DMS79 (cell line): ENCODE results near the gene RAX2.
"Not testable (repeated sequence)": the region's sequence is repeated elsewhere in the genome, so short reads cannot be mapped to it uniquely, and the experiment has no call there.

Experiments
- DNase-seq: peaks from one replicate; lab custom pipeline; 2025; lab: John Stamatoyannopoulos, UW

The RAX2 gene

GRCh38 chr19:3771906-3772455 is at the start of gene RAX2:
Gene RAX2, minus strand, starts transcription at chr19:3772228. Its CDS starts 486 bp downstream, at chr19:3771742.
- no peak for DNase-seq

DNA sequence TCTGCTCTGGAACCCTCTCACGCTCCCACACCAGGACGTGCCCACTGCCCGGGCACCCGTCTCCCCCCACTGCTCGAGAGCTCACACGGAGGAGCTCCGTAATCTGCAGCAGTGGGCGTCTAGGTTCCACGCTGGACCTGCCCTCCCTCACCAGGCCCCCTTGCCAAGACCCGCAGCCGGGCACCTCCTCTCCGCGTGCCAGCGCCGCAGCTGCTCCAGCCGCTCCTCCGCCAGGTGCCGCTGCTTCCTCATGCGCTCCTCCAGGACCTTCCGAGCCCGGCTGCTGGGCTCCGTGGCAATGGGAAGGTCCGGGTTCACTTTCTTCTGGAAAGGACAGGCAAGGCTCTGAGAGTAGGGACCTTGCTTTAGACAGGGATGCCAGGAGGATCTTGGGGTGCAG is 49.1 kb upstream of the RAX2 start:
- DNase-seq, result no peak

DNA sequence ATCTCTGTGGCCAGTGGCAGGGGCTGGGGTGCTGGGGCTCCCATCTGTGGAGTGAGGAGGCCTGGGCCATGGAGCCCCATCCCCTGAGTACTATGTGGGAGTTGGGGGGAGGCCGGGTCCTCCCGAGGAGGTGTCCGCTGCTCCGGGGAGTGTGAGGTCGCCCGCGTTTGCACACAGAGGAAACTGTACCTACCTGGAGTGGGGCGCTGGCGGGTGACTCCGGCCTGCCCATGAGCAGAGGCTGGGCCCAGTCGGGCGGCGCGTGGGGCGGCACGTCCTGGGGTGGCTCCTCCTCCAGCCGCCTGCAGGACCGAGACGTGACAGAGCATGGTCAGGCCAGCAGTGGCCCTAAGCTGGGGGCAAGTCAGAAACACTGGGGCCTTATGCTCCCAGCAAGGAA is 48.0 kb upstream of the RAX2 start:
- no peak for DNase-seq

DNA sequence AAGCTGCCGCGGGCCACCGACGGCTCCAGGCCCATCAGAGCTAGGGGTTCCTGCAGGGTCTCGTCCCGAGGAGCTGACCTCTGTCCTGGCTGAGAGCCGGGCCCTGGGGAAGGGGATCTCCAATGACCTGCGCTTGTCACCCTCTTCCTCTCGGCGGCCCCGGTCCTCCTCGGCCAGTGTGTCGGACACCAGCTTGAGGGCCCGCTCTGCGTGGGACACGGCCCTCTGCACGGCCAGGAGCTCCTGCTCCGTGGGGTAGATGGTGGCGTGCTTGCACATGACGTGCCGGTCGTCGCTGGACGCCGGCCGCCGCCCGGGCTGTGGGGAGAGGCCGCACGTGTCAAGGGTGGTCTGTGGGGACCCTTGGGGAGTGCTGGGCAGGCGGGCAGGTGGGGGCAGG is 46.9 kb upstream of the RAX2 start:
- DNase-seq, result no peak

- no peak for DNase-seq
Observed at GRCh38 chr19:3818466-3818865, 46.4 kb upstream of the RAX2 start.

DNA sequence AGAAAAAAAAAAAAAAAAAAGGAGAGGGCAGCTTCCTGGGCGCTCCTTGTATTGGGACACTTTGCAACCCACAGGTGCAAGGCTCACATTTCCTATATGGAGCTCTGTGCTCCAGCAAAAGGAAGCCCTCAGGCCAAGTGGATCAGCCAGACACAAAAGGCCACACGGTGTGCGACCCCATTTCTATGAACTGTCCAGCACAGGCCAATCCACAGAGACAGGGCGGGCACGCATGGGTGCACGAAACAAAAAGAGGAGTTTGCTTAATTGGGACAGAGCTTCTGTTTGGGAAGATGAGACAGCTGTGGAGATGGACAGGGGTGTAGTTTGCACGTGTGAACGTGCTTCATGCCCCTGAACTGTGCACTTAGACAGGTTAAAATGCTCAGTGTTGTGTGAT is 45.7 kb upstream of the RAX2 start:
- no peak for DNase-seq

GRCh38 chr19:3816566-3817218 is 44.7 kb upstream of the RAX2 start:
- DNase-seq, result no peak

GRCh38 chr19:3816148-3816547 is 44.1 kb upstream of the RAX2 start:
- DNase-seq, result not testable (repeated sequence)

- DNase-seq, result no peak
Observed at GRCh38 chr19:3814648-3815047, 42.6 kb upstream of the RAX2 start.

- no peak for DNase-seq
Observed at GRCh38 chr19:3813473-3814392, 41.7 kb upstream of the RAX2 start.

DNA sequence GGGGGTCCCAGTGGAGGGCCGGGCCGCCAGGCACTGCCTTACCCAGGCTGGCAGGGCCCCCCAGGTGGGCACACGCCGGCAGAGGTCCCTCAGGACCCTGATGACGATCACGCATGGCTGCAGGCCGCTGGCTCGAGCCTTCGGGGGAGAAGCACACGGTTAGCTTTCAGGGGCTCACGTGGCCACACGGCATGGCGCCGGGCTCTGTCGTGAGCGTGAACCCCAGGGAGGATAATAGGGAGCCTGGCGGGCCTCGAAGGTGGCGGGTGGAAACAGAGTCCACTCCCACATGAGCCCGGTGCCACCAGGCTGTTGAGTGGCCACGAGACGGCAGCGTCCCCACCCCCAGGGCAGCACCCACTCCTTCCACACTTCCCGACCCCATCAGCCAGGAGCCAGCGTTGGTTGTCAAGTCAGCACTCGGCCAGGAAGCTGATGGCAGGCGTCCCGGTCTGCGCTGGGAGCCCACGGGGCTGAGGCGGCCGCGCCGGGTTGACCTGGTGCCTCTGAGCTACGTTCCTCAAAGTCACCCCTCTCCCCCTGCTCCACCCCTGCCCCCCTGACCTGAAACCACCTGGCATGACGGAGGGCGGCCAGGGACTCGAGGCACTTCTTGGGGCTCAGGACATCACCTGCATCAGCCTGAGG is 38.8 kb upstream of the RAX2 start:
- DNase-seq, result no peak

DNA sequence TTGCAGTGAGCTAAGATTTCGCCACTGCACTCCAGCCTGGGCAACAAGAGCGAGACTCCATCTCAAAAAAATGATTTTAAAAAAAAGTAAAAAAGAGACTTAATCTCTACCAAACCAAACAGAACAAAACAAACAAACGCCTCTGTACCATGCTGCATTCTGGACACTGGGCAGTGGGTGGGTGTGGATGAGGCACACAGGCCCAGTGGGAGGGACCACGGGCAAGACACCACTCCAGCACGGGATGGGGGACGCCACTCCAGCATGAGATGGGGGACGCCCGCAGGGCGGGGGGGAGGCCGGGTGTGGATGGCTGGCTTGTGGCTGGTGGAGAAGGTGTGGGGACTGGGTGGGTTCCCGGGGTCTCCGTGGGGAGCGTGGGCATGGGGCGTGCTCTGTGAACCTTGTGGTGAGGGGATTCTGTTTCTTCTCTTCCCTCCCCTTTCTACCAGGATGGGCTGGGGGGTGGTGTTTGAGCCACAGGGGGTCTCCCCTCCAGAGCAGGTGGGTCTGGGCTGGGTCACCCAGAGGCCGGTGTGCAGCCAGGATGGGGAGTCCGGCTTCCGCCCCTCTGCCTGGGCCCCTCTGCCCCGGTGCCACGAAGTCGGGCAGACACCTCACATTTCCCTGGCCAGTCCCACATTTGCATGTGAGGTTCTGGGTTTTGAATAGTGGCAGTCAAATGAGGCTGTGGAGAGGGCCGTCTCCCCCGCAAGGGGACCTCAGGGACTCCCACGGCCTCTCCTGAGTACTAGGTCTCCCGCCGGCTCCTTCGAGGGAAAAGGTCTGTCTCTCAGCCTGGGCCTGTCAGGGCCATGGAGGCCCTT is 38.1 kb upstream of the RAX2 start:
- no peak for DNase-seq

- DNase-seq, result no peak
Observed at GRCh38 chr19:3808420-3809143, 36.6 kb upstream of the RAX2 start.

- DNase-seq, result no peak
Observed at GRCh38 chr19:3807574-3808354, 35.7 kb upstream of the RAX2 start.

- no peak for DNase-seq
Observed at GRCh38 chr19:3807131-3807480, 35.1 kb upstream of the RAX2 start.

GRCh38 chr19:3805859-3806258 is 33.8 kb upstream of the RAX2 start:
- DNase-seq, result no peak

- DNase-seq, result no peak
Observed at GRCh38 chr19:3804429-3804828, 32.4 kb upstream of the RAX2 start.

DNA sequence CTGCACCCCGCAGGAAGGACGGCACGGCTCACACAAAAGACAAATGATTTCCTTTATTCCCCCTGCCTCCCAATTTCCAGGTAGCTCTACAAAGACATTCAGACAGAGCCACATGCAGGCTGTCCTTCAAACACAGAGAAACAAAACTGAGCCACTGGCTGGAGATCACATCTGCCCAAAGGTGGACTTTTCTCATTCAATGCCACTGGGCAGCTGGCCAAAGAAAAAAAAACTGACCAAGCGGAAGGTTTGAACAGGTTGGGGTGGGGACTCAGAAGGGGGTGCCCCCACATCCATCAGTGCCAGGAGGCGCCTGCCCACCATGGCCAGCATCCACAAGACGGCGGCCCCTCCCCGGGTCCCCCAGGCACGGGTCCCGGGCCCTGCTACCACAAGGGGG is 32.0 kb upstream of the RAX2 start:
- no peak for DNase-seq

GRCh38 chr19:3803114-3803888 is 31.3 kb upstream of the RAX2 start:
- no peak for DNase-seq
